HTERT RPE-1 (cell line): ENCODE measurements around the gene LTB4R2.

Source experiments
- in situ Hi-C: fragments of 300-500 bp; cut with MboI; formaldehyde crosslinking; loops from 4 replicates; pipeline ENCODE4 v1.14.3; 2020; ENCODE audit warnings: low sequenced_read_pairs

The LTB4R2 gene

GRCh38 chr14:24309538-24310264, at the start of gene LTB4R2:
TSS of gene LTB4R2 (plus strand) at chr14:24310140. CDS start at chr14:24310665, 525 bp downstream.
- in situ Hi-C loops: no loop called here

- in situ Hi-C loops: no loop called here
These were observed 49.2 kb upstream of the LTB4R2 start for GRCh38 chr14:24260780-24261157.

GRCh38 chr14:24261256-24261968, 48.5 kb upstream of the LTB4R2 start:
- in situ Hi-C loops: no loop called here

- in situ Hi-C loops: no loop called here
These were observed 48.0 kb upstream of the LTB4R2 start for GRCh38 chr14:24261969-24262327.

- in situ Hi-C loops: no loop called here
These were observed 46.9 kb upstream of the LTB4R2 start, which contains the start of gene TGM1 for GRCh38 chr14:24262821-24263733. TSS of gene TGM1 (minus strand) at chr14:24263177. CDS start at chr14:24262352, 825 bp downstream.

- in situ Hi-C loops: no loop called here
These were observed 46.1 kb upstream of the LTB4R2 start for GRCh38 chr14:24263848-24264247.

GRCh38 chr14:24264298-24264697, 45.6 kb upstream of the LTB4R2 start:
- in situ Hi-C loops: no loop called here

GRCh38 chr14:24266344-24267244, 43.3 kb upstream of the LTB4R2 start:
- in situ Hi-C loops: no loop called here

- in situ Hi-C loops: no loop called here
These were observed 42.4 kb upstream of the LTB4R2 start for GRCh38 chr14:24267516-24267915.

GRCh38 chr14:24268225-24268624, 41.7 kb upstream of the LTB4R2 start:
- in situ Hi-C loops: no loop called here

GRCh38 chr14:24269368-24269767, 40.6 kb upstream of the LTB4R2 start:
- in situ Hi-C loops: no loop called here

- in situ Hi-C loops: no loop called here
These were observed 39.9 kb upstream of the LTB4R2 start for GRCh38 chr14:24269910-24270536.

- in situ Hi-C loops: no loop called here
These were observed 39.3 kb upstream of the LTB4R2 start for GRCh38 chr14:24270537-24271133.

- in situ Hi-C loops: no loop called here
These were observed 38.7 kb upstream of the LTB4R2 start, which contains the start of gene RABGGTA for GRCh38 chr14:24271134-24271833. TSS of gene RABGGTA (minus strand) at chr14:24271597. CDS start at chr14:24271115, 482 bp downstream.

- in situ Hi-C loops: no loop called here
These were observed 38.1 kb upstream of the LTB4R2 start for GRCh38 chr14:24271834-24272263.

- in situ Hi-C loops: no loop called here
These were observed 37.5 kb upstream of the LTB4R2 start for GRCh38 chr14:24272467-24272866.

- in situ Hi-C loops: no loop called here
These were observed 36.4 kb upstream of the LTB4R2 start for GRCh38 chr14:24273422-24273998.

- in situ Hi-C loops: no loop called here
These were observed 35.8 kb upstream of the LTB4R2 start for GRCh38 chr14:24274101-24274543.
